Mammary epithelial cell (primary cell): ENCODE results near the gene IL17C.

ENCODE experiments used
- EZH2 ChIP-seq: IDR thresholded peaks from 2 replicates; pipeline ENCODE4 v1.6.1; 2012; ENCODE audit warnings: low read length, inconsistent platforms, borderline replicate concordance
- TF ChIP-seq, protein P1 (sequence below), 2 donors: IDR thresholded peaks in 1 of 2; conservative IDR thresholded peaks in 1 of 2; 2 replicates each; pipeline ENCODE4 v1.5.1; 2011 to 2012; ENCODE audit warnings: inconsistent platforms in 2 of 2, low read length in 2 of 2, mild to moderate bottlenecking in 2 of 2, control low read depth in 1 of 2, low read depth in 1 of 2; ENCODE audit not compliant: insufficient read depth in 1 of 2; ENCODE audit errors: extremely low read depth in 1 of 2

DNA sequence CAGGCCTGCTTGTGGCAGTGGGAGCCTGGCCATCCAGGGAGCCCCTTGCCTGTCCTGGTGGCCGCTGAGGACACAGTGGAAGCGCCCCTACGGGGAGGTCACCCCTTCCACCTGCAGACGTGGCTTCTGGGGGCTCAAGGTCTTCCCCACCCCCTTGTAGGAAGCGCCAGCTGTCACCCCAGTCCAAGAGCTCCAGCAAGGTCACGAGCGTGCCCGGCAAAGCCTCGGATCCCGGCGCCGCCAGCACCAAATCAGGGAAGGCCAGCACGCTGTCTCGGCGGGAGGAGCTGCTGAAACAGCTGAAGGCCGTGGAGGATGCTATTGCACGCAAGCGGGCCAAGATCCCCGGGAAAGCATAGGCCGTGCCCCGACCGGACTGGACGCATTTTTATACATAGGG, 7.4 kb upstream of the IL17C start:
- TF ChIP-seq, protein P1, sequence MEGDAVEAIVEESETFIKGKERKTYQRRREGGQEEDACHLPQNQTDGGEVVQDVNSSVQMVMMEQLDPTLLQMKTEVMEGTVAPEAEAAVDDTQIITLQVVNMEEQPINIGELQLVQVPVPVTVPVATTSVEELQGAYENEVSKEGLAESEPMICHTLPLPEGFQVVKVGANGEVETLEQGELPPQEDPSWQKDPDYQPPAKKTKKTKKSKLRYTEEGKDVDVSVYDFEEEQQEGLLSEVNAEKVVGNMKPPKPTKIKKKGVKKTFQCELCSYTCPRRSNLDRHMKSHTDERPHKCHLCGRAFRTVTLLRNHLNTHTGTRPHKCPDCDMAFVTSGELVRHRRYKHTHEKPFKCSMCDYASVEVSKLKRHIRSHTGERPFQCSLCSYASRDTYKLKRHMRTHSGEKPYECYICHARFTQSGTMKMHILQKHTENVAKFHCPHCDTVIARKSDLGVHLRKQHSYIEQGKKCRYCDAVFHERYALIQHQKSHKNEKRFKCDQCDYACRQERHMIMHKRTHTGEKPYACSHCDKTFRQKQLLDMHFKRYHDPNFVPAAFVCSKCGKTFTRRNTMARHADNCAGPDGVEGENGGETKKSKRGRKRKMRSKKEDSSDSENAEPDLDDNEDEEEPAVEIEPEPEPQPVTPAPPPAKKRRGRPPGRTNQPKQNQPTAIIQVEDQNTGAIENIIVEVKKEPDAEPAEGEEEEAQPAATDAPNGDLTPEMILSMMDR (conservative IDR thresholded peaks at IDR 0.05 in 1 of 2, IDR thresholded peaks at IDR 0.05 in 1 of 2; ENCODE audit: extremely low read depth in 1 of 2, insufficient read depth in 1 of 2, low read depth in 1 of 2, low read length in 2 of 2) = no peak
- no peak for TF ChIP-seq EZH2
